Kidney epithelial cell (primary cell): ENCODE results near the gene DGCR2. TPM values are rescaled to one million over a fixed set of nuclear protein-coding genes. Genes with fewer than 3 reads are reported as not detected.
"Not testable (repeated sequence)": the region's sequence is repeated elsewhere in the genome, so short reads cannot be mapped to it uniquely, and the experiment has no call there.

ENCODE experiments used
- DNase-seq: peaks from one replicate; pipeline ENCODE4 v3.0.0-alpha.2; 2010; ENCODE audit warnings: low read depth
- H3K27me3 ChIP-seq: 2 replicates; pipeline ENCODE4 v1.6.0; 2011; ENCODE audit warnings: low read length; ENCODE audit not compliant: control insufficient read depth, insufficient read depth
- H3K36me3 ChIP-seq: 2 replicates; pipeline ENCODE4 v1.5.1; 2011; ENCODE audit warnings: low read length; ENCODE audit not compliant: control insufficient read depth, insufficient read depth
- H3K4me3 ChIP-seq: 2 replicates; pipeline ENCODE4 v1.5.1; 2011; ENCODE audit warnings: low read depth, mild to moderate bottlenecking, control low read depth, low read length
- CTCF ChIP-seq: IDR thresholded peaks from 2 replicates; pipeline ENCODE4 v1.5.1; 2011; ENCODE audit warnings: mild to moderate bottlenecking, moderate library complexity, low read length, control low read depth, inconsistent platforms; ENCODE audit not compliant: insufficient read depth, poor library complexity, severe bottlenecking
- total RNA-seq: library from RNA; depleted of rRNA; stranded (reverse); fragments of >200 nt; gene quantifications from 2 replicates; pipeline ENCODE4 v1.2.3, GENCODE V29; 2015

Gene DGCR2
- total RNA-seq, 1 donor from 2014 or later: 71.2 TPM

- no peak for DNase-seq
- H3K4me3 ChIP-seq: no peak overlapping the region
- no peaks in the 10 kb centered on the region for H3K36me3 ChIP-seq
- TF ChIP-seq CTCF: no peak
- H3K27me3 ChIP-seq: peaks cover 6% of the 10 kb centered on the region
These were observed 119.6 kb downstream of the DGCR2 start for GRCh38 chr22:19002684-19003038.

- DNase-seq: no peak
- no peak for TF ChIP-seq CTCF
- Histone ChIP-seq H3K4me3 (no peak overlapping the region), H3K27me3 (peaks cover 7% of the 10 kb centered on the region), H3K36me3 (no peaks in the 10 kb centered on the region)
These were observed 121.0 kb downstream of the DGCR2 start for GRCh38 chr22:19001204-19001603.

- H3K36me3 ChIP-seq, H3K4me3 ChIP-seq, H3K27me3 ChIP-seq, DNase-seq: not testable (repeated sequence)
These were observed 122.1 kb downstream of the DGCR2 start for GRCh38 chr22:19000106-19000505.

- H3K4me3 ChIP-seq: no peak overlapping the region
- H3K27me3 ChIP-seq: peaks cover 7% of the 10 kb centered on the region
- no peak for DNase-seq
- TF ChIP-seq CTCF: no peak
- H3K36me3 ChIP-seq: no peaks in the 10 kb centered on the region
These were observed 122.8 kb downstream of the DGCR2 start for GRCh38 chr22:18999416-18999815.

- H3K4me3 ChIP-seq: no peak overlapping the region
- TF ChIP-seq CTCF: no peak
- peaks cover 7% of the 10 kb centered on the region for H3K27me3 ChIP-seq
- DNase-seq: no peak
- no peaks in the 10 kb centered on the region for H3K36me3 ChIP-seq
These were observed 123.2 kb downstream of the DGCR2 start for GRCh38 chr22:18999008-18999407.

GRCh38 chr22:18997925-18998315 lies 124.3 kb downstream of the DGCR2 start:
- no peak for TF ChIP-seq CTCF
- H3K27me3 ChIP-seq: peaks cover 7% of the 10 kb centered on the region
- H3K36me3 ChIP-seq: no peaks in the 10 kb centered on the region
- no peak overlapping the region for H3K4me3 ChIP-seq
- DNase-seq: no peak
